Measurements from ENCODE around the gene ARHGAP28.

The ARHGAP28 gene

DNA sequence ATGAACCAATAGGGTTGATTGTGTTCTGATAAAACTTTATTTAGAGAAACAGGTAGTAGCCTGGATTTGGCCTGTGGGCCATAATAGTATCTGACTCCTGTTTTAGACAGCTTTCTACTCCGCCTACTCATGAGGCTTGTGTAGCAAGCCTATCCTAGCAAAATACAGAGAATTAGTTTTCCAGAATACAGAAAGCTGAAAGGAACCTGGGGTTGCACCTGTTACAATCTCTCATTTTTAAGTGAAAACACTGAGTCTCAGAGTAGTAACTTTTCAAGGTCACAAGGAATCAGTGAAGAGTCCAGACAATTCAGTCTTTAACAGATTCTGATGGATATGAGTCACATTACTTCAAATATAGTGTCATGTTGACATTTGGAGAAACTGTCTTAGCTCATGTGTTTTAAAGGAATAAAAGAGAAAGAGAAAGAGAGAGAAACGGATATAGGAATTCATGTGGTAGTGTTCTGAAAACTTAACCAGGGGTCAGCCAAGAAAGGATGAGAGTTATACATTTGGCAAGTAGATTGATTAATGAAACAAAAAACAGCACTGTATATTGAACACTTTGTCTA, 17.0 kb downstream of the ARHGAP28 start:
- H3K9me3 ChIP-seq (ENCODE audit: control insufficient read depth, low read length): peaks cover 10% of the 10 kb centered on the region
- WGBS, 2 experiments (ENCODE audit: insufficient coverage in 2 of 2): 100% methylated on average over 1 of the region's 2 CpGs
- peaks cover 44% of the 10 kb centered on the region for H3K4me1 ChIP-seq (ENCODE audit: control insufficient read depth, insufficient read depth, low read length, poor library complexity, severe bottlenecking)
- no peaks in the 10 kb centered on the region for H3K36me3 ChIP-seq (ENCODE audit: control insufficient read depth, insufficient read depth, low read length)
- no peak overlapping the region for H3K4me3 ChIP-seq (ENCODE audit: extremely low read depth, insufficient read depth, low read length, poor library complexity, severe bottlenecking)
- H3K27ac ChIP-seq (ENCODE audit: low read depth, low read length, severe bottlenecking): no peak overlapping the region

DNA sequence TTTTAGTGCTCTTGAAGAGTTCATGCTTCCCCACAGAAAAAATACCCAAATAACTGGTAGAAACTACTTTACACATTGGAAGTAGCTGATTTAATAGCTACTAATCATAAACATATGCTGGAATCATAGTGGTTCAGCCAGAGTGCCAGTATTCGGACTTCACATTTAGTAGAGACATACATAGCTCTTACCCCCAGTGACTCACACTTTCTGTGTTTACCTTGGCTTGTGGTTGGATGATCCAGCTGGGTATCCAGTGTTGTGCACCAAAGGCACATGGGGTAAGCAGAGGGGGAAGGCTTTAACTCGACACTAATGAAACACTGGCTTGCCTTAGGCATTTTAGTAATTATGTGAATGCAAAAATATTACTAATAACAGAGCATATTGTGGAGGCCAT, 18.1 kb downstream of the ARHGAP28 start:
- no peak overlapping the region for H3K4me3 ChIP-seq (ENCODE audit: extremely low read depth, insufficient read depth, low read length, poor library complexity, severe bottlenecking)
- no peak overlapping the region for H3K27ac ChIP-seq (ENCODE audit: low read depth, low read length, severe bottlenecking)
- peaks cover 45% of the 10 kb centered on the region for H3K4me1 ChIP-seq (ENCODE audit: control insufficient read depth, insufficient read depth, low read length, poor library complexity, severe bottlenecking)
- no CpG with 5 or more reads among the region's 2 CpGs for WGBS, 2 experiments (ENCODE audit: insufficient coverage in 2 of 2)
- peaks cover 10% of the 10 kb centered on the region for H3K9me3 ChIP-seq (ENCODE audit: control insufficient read depth, low read length)
- no peaks in the 10 kb centered on the region for H3K36me3 ChIP-seq (ENCODE audit: control insufficient read depth, insufficient read depth, low read length)

DNA sequence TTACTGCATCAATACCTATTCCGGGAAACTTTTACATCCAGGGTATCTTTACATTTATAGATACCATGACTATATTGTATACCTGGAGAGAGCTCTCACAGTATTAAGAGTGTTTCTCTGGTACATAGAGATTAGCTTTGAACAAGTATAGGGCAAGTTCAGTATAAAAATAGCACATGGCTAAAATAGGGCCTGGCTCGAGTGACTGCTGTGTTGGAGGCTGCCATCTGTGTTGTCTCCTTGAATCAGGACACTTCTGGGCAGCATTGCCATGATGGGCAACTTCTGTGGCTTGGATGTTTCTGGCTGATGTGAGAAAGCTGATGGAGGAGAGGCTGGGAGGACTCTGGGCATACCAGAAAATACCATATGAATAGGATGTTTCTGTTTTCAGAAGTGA, 18.7 kb downstream of the ARHGAP28 start:
- H3K9me3 ChIP-seq (ENCODE audit: control insufficient read depth, low read length): peaks cover 10% of the 10 kb centered on the region
- H3K27ac ChIP-seq (ENCODE audit: low read depth, low read length, severe bottlenecking): no peak overlapping the region
- 92 to 100% methylated on average over 1 of the region's 2 CpGs for WGBS, 2 experiments (ENCODE audit: insufficient coverage in 2 of 2)
- H3K4me3 ChIP-seq (ENCODE audit: extremely low read depth, insufficient read depth, low read length, poor library complexity, severe bottlenecking): no peak overlapping the region
- peaks cover 42% of the 10 kb centered on the region for H3K4me1 ChIP-seq (ENCODE audit: control insufficient read depth, insufficient read depth, low read length, poor library complexity, severe bottlenecking)
- no peaks in the 10 kb centered on the region for H3K36me3 ChIP-seq (ENCODE audit: control insufficient read depth, insufficient read depth, low read length)

DNA sequence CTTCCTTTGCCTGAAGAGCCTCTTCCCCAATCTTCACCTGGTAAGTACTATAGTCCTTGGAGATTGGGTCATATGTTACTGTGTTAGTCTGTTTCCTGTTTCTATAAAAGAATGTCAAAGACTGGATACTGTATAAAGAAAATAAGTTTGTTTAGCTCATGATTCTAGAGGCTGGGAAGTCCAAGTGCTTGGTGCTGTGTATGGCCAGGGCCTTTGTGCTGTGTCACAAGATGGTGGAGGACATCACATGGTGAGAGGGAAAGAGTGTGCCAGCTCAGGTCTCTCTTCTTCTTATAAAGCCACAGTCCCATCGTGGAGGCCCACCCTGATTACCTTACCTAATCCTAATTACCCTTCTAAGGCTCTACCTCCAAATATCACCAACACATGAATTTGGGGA, 20.9 kb downstream of the ARHGAP28 start:
- 89% methylated on average over 1 of the region's 1 CpG; no CpG with 5 or more reads in 1 of the 2 experiments for WGBS, 2 experiments (ENCODE audit: insufficient coverage in 2 of 2)

DNA sequence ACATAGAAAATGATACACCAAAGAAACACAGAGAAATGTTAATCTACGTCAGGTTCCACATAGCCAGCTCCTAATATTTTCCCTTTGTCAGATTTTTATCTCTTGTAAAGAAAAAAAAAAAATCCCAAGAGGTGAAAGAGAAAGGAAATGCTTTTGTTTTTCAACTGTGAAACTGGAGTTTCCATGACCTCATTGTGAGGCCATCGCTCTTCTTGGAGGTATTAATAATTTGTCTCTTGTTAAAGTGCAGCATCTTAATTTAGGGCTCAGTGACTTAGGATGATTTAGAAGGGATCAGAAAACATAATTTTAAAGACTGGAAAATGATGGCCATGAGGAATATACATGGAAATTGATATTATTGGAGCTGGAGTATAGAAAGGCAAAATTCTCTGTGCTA, 21.7 kb downstream of the ARHGAP28 start:
- Histone ChIP-seq H3K9me3 (ENCODE audit: control insufficient read depth, low read length) (peaks cover 10% of the 10 kb centered on the region), H3K4me3 (ENCODE audit: extremely low read depth, insufficient read depth, low read length, poor library complexity, severe bottlenecking) (no peak overlapping the region), H3K36me3 (ENCODE audit: control insufficient read depth, insufficient read depth, low read length) (no peaks in the 10 kb centered on the region), H3K4me1 (ENCODE audit: control insufficient read depth, insufficient read depth, low read length, poor library complexity, severe bottlenecking) (peaks cover 22% of the 10 kb centered on the region), H3K27ac (ENCODE audit: low read depth, low read length, severe bottlenecking) (peak overlapping the region; percentile 98)
- 67 to 92% methylated on average over 1 of the region's 2 CpGs for WGBS, 2 experiments (ENCODE audit: insufficient coverage in 2 of 2)

More for the DNA sequence above, 20.9 kb downstream of the ARHGAP28 start:
- Histone ChIP-seq H3K27ac (ENCODE audit: low read depth, low read length, severe bottlenecking) (no peak overlapping the region), H3K9me3 (ENCODE audit: control insufficient read depth, low read length) (peaks cover 10% of the 10 kb centered on the region), H3K36me3 (ENCODE audit: control insufficient read depth, insufficient read depth, low read length) (no peaks in the 10 kb centered on the region), H3K4me3 (ENCODE audit: extremely low read depth, insufficient read depth, low read length, poor library complexity, severe bottlenecking) (no peak overlapping the region), H3K4me1 (ENCODE audit: control insufficient read depth, insufficient read depth, low read length, poor library complexity, severe bottlenecking) (peaks cover 30% of the 10 kb centered on the region)

DNA sequence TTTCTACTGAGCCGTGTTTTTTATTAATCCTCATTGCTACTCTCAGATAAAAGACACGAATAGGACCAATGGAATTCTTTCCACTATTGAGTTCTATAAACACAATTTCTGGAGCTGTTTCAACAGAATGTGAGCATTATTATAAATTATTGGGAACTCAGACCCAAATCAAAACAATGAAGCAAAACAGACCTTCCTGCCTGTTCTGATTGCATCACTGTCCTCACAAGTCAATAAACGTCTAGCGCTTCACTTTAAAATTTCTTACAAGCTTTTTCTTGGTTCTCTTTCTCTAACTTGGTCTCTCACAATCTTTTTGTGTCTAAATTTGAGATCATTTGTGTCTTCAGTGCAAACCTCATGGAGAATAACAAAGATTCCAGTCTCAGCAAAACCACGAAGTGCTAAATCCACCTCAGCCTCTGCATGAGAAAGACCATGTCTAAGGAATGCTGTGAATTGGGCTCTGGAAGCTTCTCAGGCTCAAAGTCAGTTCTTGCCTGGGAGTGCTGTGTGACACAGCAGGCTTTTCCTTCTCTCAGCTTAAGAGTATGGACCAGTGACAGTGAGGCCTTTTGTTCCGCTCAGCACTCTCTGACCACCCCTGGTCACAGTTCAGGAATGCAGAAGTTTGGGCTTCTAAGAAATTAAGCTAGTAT, 22.8 kb downstream of the ARHGAP28 start:
- Histone ChIP-seq H3K36me3 (ENCODE audit: control insufficient read depth, insufficient read depth, low read length) (no peaks in the 10 kb centered on the region), H3K4me1 (ENCODE audit: control insufficient read depth, insufficient read depth, low read length, poor library complexity, severe bottlenecking) (peaks cover 20% of the 10 kb centered on the region), H3K9me3 (ENCODE audit: control insufficient read depth, low read length) (peaks cover 10% of the 10 kb centered on the region), H3K27ac (ENCODE audit: low read depth, low read length, severe bottlenecking) (peak overlapping the region; percentile 98), H3K4me3 (ENCODE audit: extremely low read depth, insufficient read depth, low read length, poor library complexity, severe bottlenecking) (no peak overlapping the region)
- WGBS, 2 experiments (ENCODE audit: insufficient coverage in 2 of 2): 13% methylated on average over 2 of the region's 6 CpGs; no CpG with 5 or more reads in 1 of the 2 experiments

DNA sequence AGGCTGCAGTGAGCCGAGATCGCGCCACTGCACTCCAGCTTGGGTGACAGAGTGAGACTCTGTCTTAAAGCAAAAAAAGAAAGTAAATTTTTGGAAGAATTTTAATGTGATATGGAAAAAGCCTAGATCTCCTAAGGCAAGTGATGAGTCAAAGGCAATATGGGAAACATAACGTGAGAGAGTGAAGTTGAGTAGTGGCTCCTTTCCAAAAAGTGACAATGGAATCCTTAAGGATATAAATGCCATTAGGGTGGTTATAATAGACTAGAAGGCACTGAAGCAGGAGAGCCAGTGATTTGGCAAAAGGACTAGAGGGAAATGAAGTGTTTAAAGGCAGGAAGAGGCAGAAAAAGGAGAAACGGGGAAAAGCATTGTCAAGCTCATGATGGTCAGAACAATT, 25.6 kb downstream of the ARHGAP28 start:
- 98% methylated on average over 4 to 5 of the region's 5 CpGs for WGBS, 2 experiments (ENCODE audit: insufficient coverage in 2 of 2)
- Histone ChIP-seq H3K4me3 (ENCODE audit: extremely low read depth, insufficient read depth, low read length, poor library complexity, severe bottlenecking) (no peak overlapping the region), H3K27ac (ENCODE audit: low read depth, low read length, severe bottlenecking) (no peak overlapping the region), H3K36me3 (ENCODE audit: control insufficient read depth, insufficient read depth, low read length) (no peaks in the 10 kb centered on the region), H3K9me3 (ENCODE audit: control insufficient read depth, low read length) (peaks cover 8% of the 10 kb centered on the region), H3K4me1 (ENCODE audit: control insufficient read depth, insufficient read depth, low read length, poor library complexity, severe bottlenecking) (peaks cover 26% of the 10 kb centered on the region)

DNA sequence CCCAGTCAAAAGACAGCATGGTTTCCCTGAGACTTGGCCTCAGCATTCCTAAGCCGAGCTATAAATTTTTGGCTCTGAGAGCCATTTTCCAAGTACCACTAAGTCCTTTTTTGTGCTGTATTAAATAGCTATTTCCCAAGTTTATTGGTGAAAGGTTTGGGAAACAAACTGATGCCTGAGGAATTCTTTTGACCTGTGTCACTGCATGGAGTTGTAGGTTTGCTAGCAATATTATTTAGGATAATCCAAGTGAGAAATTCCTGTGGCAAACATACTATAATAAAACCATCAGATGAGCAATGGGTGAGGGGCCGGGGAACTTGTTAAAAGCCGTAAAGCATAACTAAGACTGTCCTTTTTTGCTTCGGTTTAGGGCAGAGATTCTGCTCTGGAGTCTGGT, 28.4 kb downstream of the ARHGAP28 start:
- H3K36me3 ChIP-seq (ENCODE audit: control insufficient read depth, insufficient read depth, low read length): no peaks in the 10 kb centered on the region
- WGBS, 2 experiments (ENCODE audit: insufficient coverage in 2 of 2): 65 to 77% methylated on average over 3 to 4 of the region's 4 CpGs
- H3K4me1 ChIP-seq (ENCODE audit: control insufficient read depth, insufficient read depth, low read length, poor library complexity, severe bottlenecking): peaks cover 14% of the 10 kb centered on the region
- no peaks in the 10 kb centered on the region for H3K9me3 ChIP-seq (ENCODE audit: control insufficient read depth, low read length)
- H3K4me3 ChIP-seq (ENCODE audit: extremely low read depth, insufficient read depth, low read length, poor library complexity, severe bottlenecking): no peak overlapping the region
- peak overlapping the region; percentile 65 for H3K27ac ChIP-seq (ENCODE audit: low read depth, low read length, severe bottlenecking)

DNA sequence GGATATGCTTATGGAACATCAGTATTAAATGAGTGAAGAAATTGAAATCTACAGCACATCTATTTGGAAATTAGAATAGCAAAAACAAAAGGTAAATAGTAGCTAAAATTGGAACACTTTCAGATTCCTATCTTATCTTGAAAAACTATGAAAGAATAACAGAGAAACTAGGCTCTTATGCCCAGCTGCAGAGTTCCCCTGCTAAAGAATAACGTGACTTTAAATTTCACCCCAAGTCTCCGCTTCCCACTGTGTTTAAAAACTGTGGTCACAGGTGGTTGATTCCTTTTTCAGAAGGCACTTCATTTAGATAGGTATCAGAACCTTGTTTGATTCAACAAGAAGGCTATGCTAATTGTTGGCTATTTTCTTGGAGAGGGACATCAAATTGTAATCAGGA, 30.1 kb downstream of the ARHGAP28 start:
- Histone ChIP-seq H3K27ac (ENCODE audit: low read depth, low read length, severe bottlenecking) (no peak overlapping the region), H3K4me3 (ENCODE audit: extremely low read depth, insufficient read depth, low read length, poor library complexity, severe bottlenecking) (no peak overlapping the region), H3K36me3 (ENCODE audit: control insufficient read depth, insufficient read depth, low read length) (no peaks in the 10 kb centered on the region), H3K9me3 (ENCODE audit: control insufficient read depth, low read length) (no peaks in the 10 kb centered on the region), H3K4me1 (ENCODE audit: control insufficient read depth, insufficient read depth, low read length, poor library complexity, severe bottlenecking) (peaks cover 14% of the 10 kb centered on the region)
- 58 to 70% methylated on average over 2 of the region's 2 CpGs for WGBS, 2 experiments (ENCODE audit: insufficient coverage in 2 of 2)

DNA sequence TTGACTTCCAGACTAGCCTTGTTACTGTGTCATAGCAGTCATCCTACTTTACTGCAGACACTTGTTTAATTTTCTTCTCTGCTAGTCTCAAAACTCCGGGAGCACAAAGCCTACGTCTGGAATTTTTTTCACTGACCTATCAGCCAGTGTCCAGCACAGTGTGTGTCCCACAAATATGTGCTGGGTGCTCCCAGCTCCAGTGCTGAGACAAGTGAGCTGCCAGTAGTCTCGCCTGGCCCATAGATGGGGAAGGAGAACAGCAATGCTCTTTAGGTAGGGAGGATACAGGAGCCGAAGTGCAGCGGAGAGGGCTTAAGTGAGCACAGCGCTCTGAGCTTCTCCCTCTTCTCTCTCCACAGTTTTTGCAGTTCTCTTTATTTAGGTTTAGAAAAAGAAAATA, 34.0 kb downstream of the ARHGAP28 start:
- H3K4me1 ChIP-seq (ENCODE audit: control insufficient read depth, insufficient read depth, low read length, poor library complexity, severe bottlenecking): peaks cover 5% of the 10 kb centered on the region
- H3K36me3 ChIP-seq (ENCODE audit: control insufficient read depth, insufficient read depth, low read length): no peaks in the 10 kb centered on the region
- H3K9me3 ChIP-seq (ENCODE audit: control insufficient read depth, low read length): no peaks in the 10 kb centered on the region
- H3K4me3 ChIP-seq (ENCODE audit: extremely low read depth, insufficient read depth, low read length, poor library complexity, severe bottlenecking): no peak overlapping the region
- 79 to 93% methylated on average over 2 of the region's 6 CpGs for WGBS, 2 experiments (ENCODE audit: insufficient coverage in 2 of 2)
- no peak overlapping the region for H3K27ac ChIP-seq (ENCODE audit: low read depth, low read length, severe bottlenecking)

DNA sequence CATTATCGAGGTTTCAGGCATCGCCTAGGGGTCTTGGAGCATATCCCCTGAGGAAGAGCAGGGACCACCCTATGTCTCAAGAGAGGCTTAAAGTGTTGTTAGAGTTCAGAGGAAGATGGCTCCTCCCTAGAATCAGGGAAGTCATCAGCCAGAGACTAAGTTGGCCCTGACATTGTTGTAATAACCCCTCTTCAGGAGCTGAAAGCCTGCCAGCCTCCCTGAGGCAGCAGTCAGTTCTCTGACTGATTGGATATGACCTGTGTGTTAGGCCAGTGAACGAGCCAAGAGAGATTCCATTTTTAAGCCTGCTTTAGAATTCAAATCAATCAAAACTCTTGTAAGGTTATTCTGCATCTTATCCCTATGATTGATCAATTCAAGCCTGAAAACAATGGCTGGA, 34.9 kb downstream of the ARHGAP28 start:
- Histone ChIP-seq H3K4me3 (ENCODE audit: extremely low read depth, insufficient read depth, low read length, poor library complexity, severe bottlenecking) (no peak overlapping the region), H3K4me1 (ENCODE audit: control insufficient read depth, insufficient read depth, low read length, poor library complexity, severe bottlenecking) (peaks cover 4% of the 10 kb centered on the region), H3K9me3 (ENCODE audit: control insufficient read depth, low read length) (no peaks in the 10 kb centered on the region), H3K36me3 (ENCODE audit: control insufficient read depth, insufficient read depth, low read length) (no peaks in the 10 kb centered on the region), H3K27ac (ENCODE audit: low read depth, low read length, severe bottlenecking) (peak overlapping the region; percentile 0)
- 86 to 87% methylated on average over 1 to 3 of the region's 3 CpGs for WGBS, 2 experiments (ENCODE audit: insufficient coverage in 2 of 2)

All from mesodermal cell (in vitro differentiated cells).